Right forelimb (tissue), 1 donor: ENCODE measurements around the gene PDGFD.

Experiments used
- DNase-seq: peaks from one replicate; pipeline ENCODE4 v3.0.0-alpha.2; 2018

PDGFD gene

DNA sequence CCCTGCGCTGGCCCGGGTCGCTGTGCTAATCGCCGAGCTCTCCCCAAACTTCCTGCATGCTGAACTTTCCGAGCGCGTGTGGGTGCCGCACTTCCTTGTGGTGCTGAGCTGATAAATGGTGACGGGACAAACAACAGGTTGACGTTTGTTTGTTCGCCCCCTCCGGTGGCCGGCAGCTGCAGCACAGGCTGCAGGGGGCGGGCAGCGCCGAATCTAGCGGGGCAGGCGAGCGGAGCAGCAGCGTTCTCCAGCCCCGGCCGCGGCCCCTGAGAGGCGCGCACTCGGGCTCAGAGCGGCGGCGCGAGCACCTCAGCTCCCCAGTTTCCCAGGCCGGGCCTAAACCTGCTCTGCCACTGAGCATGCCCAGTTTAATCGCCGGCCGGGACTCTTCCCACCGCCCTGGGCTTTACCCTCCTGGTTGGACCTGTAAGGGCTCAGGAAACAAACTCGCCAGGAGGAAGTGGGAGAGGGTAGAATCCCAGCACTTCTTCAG is at the start of gene PDGFD:
TSS of gene PDGFD (minus strand) at position 120 of the 493 bp plus-strand sequence.
- DNase-seq: peak; percentile 82

- DNase-seq: no peak
Measured at GRCh38 chr11:104206936-104207335, 43.0 kb upstream of the PDGFD start.

- DNase-seq: no peak
Measured at GRCh38 chr11:104205838-104206237, 41.9 kb upstream of the PDGFD start.

DNA sequence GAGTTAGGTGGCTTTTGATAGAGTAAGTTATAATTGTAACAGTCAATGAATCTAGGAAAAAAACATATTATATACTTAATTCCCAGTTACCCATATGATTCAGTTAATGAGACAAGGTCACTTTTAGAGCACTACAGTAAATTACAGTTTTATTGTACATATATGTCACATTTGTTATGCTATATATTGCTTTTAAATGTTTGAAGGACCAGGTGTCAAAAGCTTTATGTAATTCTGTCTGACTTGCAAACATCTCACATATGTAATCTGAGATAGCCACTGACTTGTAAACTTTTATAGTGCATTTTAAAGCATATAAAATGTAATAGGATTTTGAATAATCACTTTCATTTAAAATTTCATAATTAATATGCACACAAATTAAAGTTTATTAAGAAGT is 36.7 kb upstream of the PDGFD start:
- DNase-seq: no peak

DNA sequence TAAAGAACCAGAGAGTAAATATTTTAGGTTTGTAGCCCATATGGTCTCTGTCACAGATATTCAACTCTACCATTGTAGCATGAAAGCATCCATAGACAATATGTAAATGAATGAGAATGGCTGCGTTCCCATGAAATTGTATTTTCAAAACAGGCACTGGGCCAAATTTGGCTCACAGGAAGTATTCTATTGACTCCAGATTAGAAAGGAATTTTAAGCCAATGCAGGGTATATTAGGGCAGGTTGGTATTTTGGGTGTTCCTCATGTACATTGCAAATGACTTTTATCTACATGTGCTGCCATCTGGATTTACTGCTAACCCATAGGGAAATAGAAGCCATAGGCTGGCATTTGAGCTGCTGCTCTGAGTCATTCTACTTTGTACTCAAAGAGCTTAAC is 35.1 kb upstream of the PDGFD start:
- no peak for DNase-seq

DNA sequence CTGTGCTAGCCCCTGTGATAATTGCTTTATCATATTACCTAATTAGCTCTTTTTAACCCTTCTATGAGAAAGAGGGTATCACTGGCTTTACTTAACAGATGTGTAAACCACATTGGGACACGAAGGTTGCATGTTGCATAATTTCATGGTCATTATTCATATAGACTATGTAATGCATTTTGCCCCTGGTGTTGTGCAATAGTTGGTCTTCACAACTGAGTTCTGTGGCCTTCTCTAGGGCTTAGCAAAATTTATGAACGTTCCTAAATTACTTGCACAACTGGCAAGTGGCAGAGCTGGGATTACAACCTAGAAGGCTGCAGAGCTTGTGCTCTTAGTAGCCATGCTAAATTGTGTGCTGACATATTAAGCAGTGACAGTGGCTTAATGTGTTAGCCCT is 34.6 kb upstream of the PDGFD start:
- DNase-seq: no peak

DNA sequence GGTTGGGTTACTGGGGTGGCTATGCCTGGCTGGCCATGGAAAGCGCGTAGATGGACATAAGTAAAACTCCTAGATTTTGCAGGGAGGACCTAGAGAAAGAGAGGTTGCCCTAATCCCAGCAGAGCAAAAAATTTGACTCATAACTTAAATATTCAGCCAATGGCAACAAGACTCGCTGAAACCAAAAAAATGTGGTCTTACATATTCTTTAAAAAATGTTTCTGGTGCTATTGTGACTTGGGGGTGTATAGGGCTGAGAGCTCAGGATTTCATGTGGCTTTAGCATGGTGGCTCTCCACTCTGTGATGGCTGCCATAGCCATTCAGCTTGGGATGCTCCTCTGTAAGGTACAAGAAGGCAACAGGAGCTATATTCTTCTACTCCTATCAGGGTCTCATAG is 27.2 kb upstream of the PDGFD start:
- DNase-seq: no peak

GRCh38 chr11:104183593-104183992 is 19.6 kb upstream of the PDGFD start:
- no peak for DNase-seq

GRCh38 chr11:104175769-104176168 is 11.8 kb upstream of the PDGFD start:
- DNase-seq: no peak

- DNase-seq: no peak
Measured at GRCh38 chr11:104169091-104169490, 5.1 kb upstream of the PDGFD start.

GRCh38 chr11:104165014-104165413 is 1.1 kb upstream of the PDGFD start:
- DNase-seq: no peak

DNA sequence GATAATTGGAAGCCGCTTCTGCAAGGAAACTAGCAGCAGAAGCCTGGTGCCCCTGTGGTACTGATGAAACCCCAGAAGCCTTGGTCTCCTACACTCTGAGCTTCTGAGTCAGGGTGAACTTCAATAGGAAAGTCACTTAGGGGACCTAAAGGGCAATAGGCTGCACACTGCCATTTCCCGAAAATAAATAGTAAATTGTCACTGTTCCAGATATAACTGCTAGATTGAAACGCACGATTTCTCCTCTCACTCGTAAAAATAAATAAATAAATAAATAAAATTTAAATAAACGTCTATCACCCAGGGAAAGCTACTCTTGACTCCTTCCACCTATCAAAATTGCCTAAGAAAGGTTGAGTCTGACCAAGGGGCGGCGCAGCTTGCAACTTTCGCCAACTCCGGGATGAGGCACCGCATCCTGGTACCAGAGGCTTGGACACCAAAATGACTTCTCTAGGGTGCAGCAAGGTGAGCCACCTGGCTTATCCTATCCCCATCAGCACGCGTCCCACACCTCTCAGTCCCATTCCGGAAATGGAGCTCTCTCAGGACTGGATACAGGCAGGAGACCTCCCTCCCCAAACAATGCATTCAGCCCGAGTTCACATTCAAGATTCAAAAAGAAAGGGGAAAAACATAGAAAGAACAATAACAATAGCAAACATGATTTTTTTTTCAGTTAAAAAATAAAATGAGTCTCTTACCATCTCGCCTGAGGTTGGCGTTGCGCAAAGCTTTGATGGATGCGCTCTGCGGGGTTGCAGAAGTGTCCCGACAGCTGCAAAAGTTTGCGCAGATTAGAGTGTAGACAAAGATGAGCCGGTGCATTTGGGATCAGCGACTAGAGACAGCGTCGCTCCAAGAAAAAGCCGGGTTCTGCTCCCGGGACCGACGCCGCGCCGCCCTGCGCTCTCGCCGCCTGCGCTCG is 583 bp downstream of the PDGFD start:
- peak; percentile 56 for DNase-seq

- no peak for DNase-seq
Measured at GRCh38 chr11:104161751-104162450, 2.0 kb downstream of the PDGFD start.

DNA sequence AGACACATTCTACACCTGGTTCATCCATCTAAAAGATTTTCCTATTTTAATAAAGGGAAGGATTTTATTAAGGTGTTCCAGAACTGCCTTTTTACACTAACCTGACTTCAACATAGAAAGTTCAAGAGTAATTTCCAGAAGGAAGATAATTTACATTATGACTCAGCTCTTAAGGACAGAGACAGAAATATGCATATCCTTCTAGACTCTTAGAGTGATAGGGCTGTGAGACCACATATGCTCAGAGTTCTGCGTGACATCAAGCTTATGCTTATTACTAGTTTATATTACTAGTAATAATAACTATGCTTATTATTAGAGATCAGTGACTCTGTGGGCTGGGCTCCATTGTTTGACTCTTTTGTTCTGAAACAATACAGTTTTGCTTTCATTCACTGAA is 4.6 kb downstream of the PDGFD start:
- DNase-seq: no peak

GRCh38 chr11:104155375-104155774 is 8.6 kb downstream of the PDGFD start:
- DNase-seq: no peak

DNA sequence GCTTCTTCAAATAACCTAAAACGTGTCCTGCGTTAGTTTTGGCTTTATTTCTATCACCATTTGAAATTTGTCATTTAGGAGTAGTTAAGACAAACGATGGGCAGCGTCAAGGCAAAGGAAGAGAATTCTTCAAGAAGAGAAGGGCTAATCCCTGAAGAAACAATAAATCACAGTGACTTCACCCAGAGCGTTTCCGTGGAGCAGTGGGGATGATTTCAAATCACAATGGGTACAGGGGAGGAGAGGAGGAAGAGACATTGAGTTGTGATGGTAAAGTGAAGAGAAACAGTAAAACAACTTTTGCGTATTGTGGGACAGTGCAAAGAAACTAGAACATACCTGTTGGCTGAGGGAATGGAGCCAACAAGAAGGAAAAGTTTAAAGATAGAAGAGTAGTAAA is 9.7 kb downstream of the PDGFD start:
- DNase-seq: no peak

DNA sequence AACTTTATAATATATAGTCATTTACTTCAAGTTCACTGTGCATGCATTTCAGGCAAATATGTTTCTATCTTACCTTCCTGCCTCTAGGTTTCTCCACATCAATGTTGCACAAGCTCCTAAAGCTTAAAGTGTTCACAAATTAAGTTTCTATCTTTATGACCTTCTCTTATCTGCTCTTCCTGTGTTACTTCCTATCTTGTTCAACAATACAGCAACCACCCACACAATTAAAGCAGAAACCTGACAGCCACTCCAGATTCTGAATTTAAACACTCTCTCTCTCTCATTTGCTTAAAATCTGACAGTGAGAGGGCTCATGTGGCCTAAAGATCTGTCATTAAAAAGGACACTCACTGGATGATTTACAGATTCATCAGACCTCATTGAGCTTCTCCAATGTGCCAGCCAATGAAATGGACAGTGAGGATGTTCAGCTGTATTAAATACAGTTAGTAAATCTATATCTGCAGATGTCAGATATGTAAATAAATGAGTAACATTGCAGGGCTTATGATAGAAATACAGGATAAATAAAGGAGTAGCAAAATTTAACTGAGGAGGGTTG is 10.9 kb downstream of the PDGFD start:
- DNase-seq: no peak

DNA sequence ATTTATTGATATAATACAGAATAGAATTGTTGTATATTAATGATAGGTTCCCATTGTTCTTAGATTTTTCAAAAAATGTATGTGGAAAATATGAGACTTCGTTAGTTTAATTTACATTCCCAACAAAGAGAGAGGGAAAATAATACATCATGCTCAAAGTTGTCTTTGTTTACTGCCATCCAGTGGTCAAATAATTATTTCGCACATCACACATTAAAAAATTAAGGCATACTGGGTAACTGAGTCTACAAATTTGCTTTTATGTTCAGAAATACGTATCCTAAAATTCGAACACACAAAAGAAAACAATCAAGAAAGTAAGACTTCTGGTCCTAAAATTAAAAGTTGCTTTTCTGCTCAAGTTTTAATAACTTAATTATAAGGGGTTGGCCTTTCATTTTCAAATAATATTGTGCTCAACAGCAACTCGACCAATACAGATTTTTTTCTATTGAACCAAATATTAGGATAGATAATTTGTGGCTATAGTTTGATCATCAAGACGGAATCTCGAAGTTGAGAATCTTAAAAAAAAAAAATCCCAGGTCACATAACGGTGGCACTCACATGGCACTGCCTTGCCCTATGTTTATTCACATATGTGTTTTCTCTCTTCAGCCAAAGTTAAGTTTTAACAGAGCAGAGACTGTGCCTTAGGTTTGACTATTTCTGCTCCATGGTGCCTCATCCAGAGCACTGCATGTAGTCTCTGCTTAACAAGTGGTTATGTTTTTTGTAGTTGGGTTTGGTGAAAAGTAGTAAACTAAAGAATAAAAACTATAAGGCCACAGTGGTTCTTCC is 12.3 kb downstream of the PDGFD start:
- DNase-seq: no peak

DNA sequence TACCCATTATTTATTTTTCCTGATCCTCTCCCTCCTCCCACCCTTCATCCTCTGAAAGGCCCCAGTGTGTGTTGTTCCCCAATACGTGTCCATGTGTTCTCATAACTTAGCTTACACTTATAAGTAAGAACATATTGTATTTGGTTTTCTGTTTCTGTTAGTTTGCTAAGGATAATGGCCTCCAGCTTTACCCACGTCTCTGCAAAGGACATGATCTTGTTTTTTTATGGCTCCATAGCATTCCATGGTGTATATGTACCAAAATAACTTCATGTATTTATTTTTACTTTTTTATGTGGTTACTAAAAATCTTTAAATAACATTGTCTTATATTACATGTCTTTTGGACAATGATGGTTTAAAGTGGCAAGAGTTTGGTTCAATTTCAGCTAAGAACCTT is 15.2 kb downstream of the PDGFD start:
- DNase-seq: no peak

- no peak for DNase-seq
Measured at GRCh38 chr11:104148074-104148473, 15.9 kb downstream of the PDGFD start.

DNA sequence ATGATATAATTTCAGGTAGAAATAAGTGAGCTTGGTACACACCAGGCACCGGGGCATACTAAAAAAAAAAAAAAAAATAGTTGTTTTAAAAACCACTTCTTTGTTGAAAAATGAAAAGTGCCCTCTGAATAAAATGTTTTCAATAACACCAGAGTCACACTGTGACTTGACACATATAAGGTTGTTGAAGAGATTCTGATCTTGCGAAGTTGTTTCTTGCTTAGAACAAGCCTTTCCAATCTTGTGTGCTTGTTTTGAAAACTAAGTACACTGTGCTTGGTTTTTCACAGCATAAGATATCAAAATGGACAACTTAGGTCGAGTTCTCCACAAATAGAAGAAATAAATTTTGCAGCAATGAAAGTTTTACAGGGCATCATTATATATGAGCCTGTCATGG is 17.0 kb downstream of the PDGFD start:
- no peak for DNase-seq

- no peak for DNase-seq
Measured at GRCh38 chr11:104146421-104146820, 17.5 kb downstream of the PDGFD start.

GRCh38 chr11:104145062-104145461 is 18.9 kb downstream of the PDGFD start:
- no peak for DNase-seq
